HepG2 (cell line): ENCODE measurements around the gene IQCK. TPM values are rescaled to one million over a fixed set of nuclear protein-coding genes. Genes with fewer than 3 reads are reported as not detected.

Source experiments
- ATAC-seq: fragments of 200-7000 bp; cut with Tn5 transposase; 3 replicates; pipeline ENCODE4 v1.9.1; 2020; ENCODE audit warnings: mild to moderate bottlenecking, moderate library complexity
- BruUV-seq: library from RNA; stranded (reverse); fragments of 400-500 nt; replicated peaks from 2 replicates; lab custom pipeline; 2021; lab: Mats Ljungman, UMichigan
- CTCF ChIA-PET: fragments of 300-600 bp; formaldehyde crosslinking; extraction: SDS; loops from one replicate; lab custom pipeline; 2021; ENCODE audit warnings: low total read pairs, inconsistent platforms, low intra/inter-chr PET ratio; lab: Yijun Ruan, JAX
- POLR2A ChIA-PET: fragments of 350-600 bp; sonication (Branson Sonifier 250); formaldehyde crosslinking; loops from one replicate; lab custom pipeline; 2020; ENCODE audit warnings: antibody characterized with exemption, inconsistent platforms; lab: Yijun Ruan, JAX
- DNase-seq: peaks from one replicate; pipeline ENCODE4 v3.0.0-alpha.2; 2015; ENCODE audit warnings: low spot score
- FAIRE-seq: peaks from 3 replicates; lab custom pipeline; 2011; peaks lifted over from hg19 to GRCh38; lab: Jason Lieb, UNC
- H2AFZ ChIP-seq: one replicate; pipeline ENCODE4 v1.6.1; 2011; ENCODE audit warnings: low read length, inconsistent platforms
- H3K27ac ChIP-seq: fragments of 300-600 bp; 3 replicates; pipeline ENCODE4 v1.8.0; 2011; ENCODE audit warnings: mixed run types, mild to moderate bottlenecking, mixed read lengths, low read length, inconsistent platforms; ENCODE audit not compliant: insufficient read depth; ENCODE audit errors: extremely low read length
- H3K27me3 ChIP-seq, 2 experiments: fragments of 200-600 bp in 1 of 2; 2 replicates in 1 of 2; 3 replicates in 1 of 2; pipeline versions ENCODE4 v1.6.0 to v1.8.0; 2011; ENCODE audit warnings: low read length in 2 of 2, mild to moderate bottlenecking in 2 of 2, moderate library complexity in 2 of 2, inconsistent platforms in 1 of 2; ENCODE audit not compliant: insufficient read depth in 2 of 2, control insufficient read depth in 1 of 2
- H3K36me3 ChIP-seq, 2 experiments: fragments of 200-600 bp in 1 of 2; replicated peaks in 1 of 2; 2 replicates in 1 of 2; 3 replicates in 1 of 2; pipeline versions ENCODE4 v1.5.1 to v1.8.0; 2011; ENCODE audit warnings: low read length in 2 of 2, inconsistent platforms in 1 of 2; ENCODE audit not compliant: insufficient read depth in 2 of 2, control insufficient read depth in 1 of 2
- H3K4me1 ChIP-seq: 2 replicates; pipeline ENCODE4 v1.5.1; 2012; ENCODE audit warnings: low read length, inconsistent platforms; ENCODE audit not compliant: insufficient read depth
- H3K4me2 ChIP-seq: 2 replicates; pipeline ENCODE4 v1.6.0; 2011; ENCODE audit warnings: low read depth, low read length, inconsistent platforms
- H3K4me3 ChIP-seq, 3 experiments: fragments of 200-600 bp in 1 of 3; sonication (generic), shearing (Covaris generic) in 1 of 3; replicated peaks in 1 of 3; 2 replicates each; pipeline ENCODE4 v1.5.1; 2011 to 2016; ENCODE audit warnings: low read length in 3 of 3, inconsistent platforms in 2 of 3, low read depth in 2 of 3, mild to moderate bottlenecking in 2 of 3, control low read depth in 1 of 3, mixed read lengths in 1 of 3; ENCODE audit not compliant: insufficient read depth in 1 of 3
- H3K79me2 ChIP-seq: one replicate; pipeline ENCODE4 v1.6.1; 2011; ENCODE audit warnings: low read length, inconsistent platforms; ENCODE audit not compliant: insufficient read depth
- H3K9ac ChIP-seq: 2 replicates; pipeline ENCODE4 v1.6.0; 2011; ENCODE audit warnings: mild to moderate bottlenecking, low read depth, low read length, inconsistent platforms; ENCODE audit not compliant: insufficient read depth
- H3K9me3 ChIP-seq: 2 replicates; pipeline ENCODE4 v1.5.1; 2012; ENCODE audit warnings: mild to moderate bottlenecking, low read length
- H4K20me1 ChIP-seq: 2 replicates; pipeline ENCODE4 v1.6.0; 2011; ENCODE audit warnings: inconsistent platforms, mild to moderate bottlenecking, low read length, moderate library complexity; ENCODE audit not compliant: insufficient read depth
- HCFC1 ChIP-seq: fragments of 150-350 bp; IDR thresholded peaks from 2 replicates; pipeline ENCODE4 v1.6.1; 2014; ENCODE audit warnings: low read depth, low read length
- HMG20B ChIP-seq: conservative IDR thresholded peaks from 2 replicates; pipeline ENCODE4 v1.6.1; 2016; ENCODE audit warnings: missing genetic modification reagents, missing compliant biosample characterization
- HNF4G ChIP-seq, 2 experiments: sonication (generic) in 1 of 2; formaldehyde crosslinking in 1 of 2; IDR thresholded peaks; 2 replicates each; pipeline versions ENCODE4 v1.4.0 to v1.6.1; 2011 to 2020; ENCODE audit warnings: borderline replicate concordance in 2 of 2, low read depth in 2 of 2, mild to moderate bottlenecking in 2 of 2, low read length in 1 of 2, missing genetic modification reagents in 1 of 2, moderate library complexity in 1 of 2
- NFRKB ChIP-seq: fragments of 450-650 bp; IDR thresholded peaks from 2 replicates; pipeline ENCODE4 v1.6.1; 2017
- PAWR ChIP-seq: sonication (generic); formaldehyde crosslinking; IDR thresholded peaks from 2 replicates; pipeline ENCODE4 v1.4.0; 2020; ENCODE audit warnings: missing genetic modification reagents, mild to moderate bottlenecking, borderline replicate concordance
- PLRG1 ChIP-seq: fragments of 450-650 bp; conservative IDR thresholded peaks from 2 replicates; pipeline ENCODE4 v1.6.1; 2016
- SIN3A ChIP-seq: IDR thresholded peaks from 2 replicates; pipeline ENCODE4 v1.6.1; 2011; ENCODE audit warnings: low read depth, mild to moderate bottlenecking, control low read depth, low read length, borderline replicate concordance
- SPEN ChIP-seq: sonication (generic); formaldehyde crosslinking; IDR thresholded peaks from 2 replicates; pipeline ENCODE4 v1.5.1; 2020; ENCODE audit warnings: low read depth, mild to moderate bottlenecking, missing genetic modification reagents
- SUZ12 ChIP-seq: fragments of 150-350 bp; IDR thresholded peaks from 2 replicates; pipeline ENCODE4 v1.6.1; 2014; ENCODE audit warnings: low read depth, low read length
- ZNF280B ChIP-seq: sonication (generic); formaldehyde crosslinking; IDR thresholded peaks from 2 replicates; pipeline ENCODE4 v1.5.0; 2020; ENCODE audit warnings: missing genetic modification reagents, mild to moderate bottlenecking, borderline replicate concordance
- ZNF33A ChIP-seq: sonication (generic); formaldehyde crosslinking; IDR thresholded peaks from 2 replicates; pipeline ENCODE4 v1.5.1; 2020; ENCODE audit warnings: missing genetic modification reagents, mild to moderate bottlenecking, moderate library complexity, borderline replicate concordance
- ZNF343 ChIP-seq: sonication (generic); formaldehyde crosslinking; IDR thresholded peaks from 2 replicates; pipeline ENCODE4 v1.4.0; 2020; ENCODE audit warnings: mild to moderate bottlenecking, missing genetic modification reagents
- ZNF562 ChIP-seq: sonication (generic); formaldehyde crosslinking; IDR thresholded peaks from 2 replicates; pipeline ENCODE4 v1.8.0; 2022; ENCODE audit warnings: missing genetic modification reagents, borderline replicate concordance
- ZNF569 ChIP-seq: sonication (generic); formaldehyde crosslinking; IDR thresholded peaks from 2 replicates; pipeline ENCODE4 v1.5.0; 2020; ENCODE audit warnings: mild to moderate bottlenecking, missing genetic modification reagents, moderate library complexity, borderline replicate concordance
- ZNF746 ChIP-seq: sonication (generic); formaldehyde crosslinking; IDR thresholded peaks from 2 replicates; pipeline ENCODE4 v1.8.0; 2022; ENCODE audit warnings: mild to moderate bottlenecking, missing genetic modification reagents
- WGBS: methylation state at CpG from one replicate; pipeline ENCODE4 v1.1.6; 2017; ENCODE audit warnings: low lambda C conversion rate; 5-methylcytosine and 5-hydroxymethylcytosine counted together
- in situ Hi-C: cut with HindIII; loops from 2 replicates; pipeline ENCODE4 v1.10.0; 2017; ENCODE audit warnings: low pct_unique_long_range_greater_than_20kb; ENCODE audit not compliant: extremely low pct_ligation_motif_present
- intact Hi-C: fragments of 100-400 bp; cut with micrococcal nuclease; formaldehyde crosslinking; loops from one replicate; pipeline ENCODE4 v1.10.0; 2022; ENCODE audit not compliant: unreplicated experiment
- polyA plus RNA-seq, 8 experiments: library from polyadenylated mRNA; depleted of rRNA in 3 of 8; stranded (reverse) in 7 of 8; unstranded in 1 of 8; fragments of >200 nt; fragmentation: Illumina TruSeq in 4 of 8; extraction: Trizol in 4 of 8; gene quantifications; 2 replicates each; pipeline versions ENCODE4 v1.2.1 to v1.2.3, GENCODE V29; 2011 to 2016; ENCODE audit warnings: low read depth in 4 of 8, missing spikeins in 1 of 8, mixed read lengths in 1 of 8; ENCODE audit not compliant: insufficient read depth in 1 of 8
- total RNA-seq, 5 experiments: library from RNA; depleted of rRNA; stranded (reverse); fragments of >200 nt; fragmentation: Illumina TruSeq; extraction: Trizol; gene quantifications; 2 replicates each; pipeline ENCODE4 v1.2.3, GENCODE V29; 2016; ENCODE audit warnings: low read depth in 1 of 5
- TF ChIP-seq, protein P1 (sequence below): sonication (generic); formaldehyde crosslinking; IDR thresholded peaks from 2 replicates; pipeline ENCODE4 v1.8.1; 2023; ENCODE audit warnings: mild to moderate bottlenecking, missing genetic modification reagents
- TF ChIP-seq, protein P2 (sequence below): sonication (generic); formaldehyde crosslinking; conservative IDR thresholded peaks from 2 replicates; pipeline ENCODE4 v1.4.0; 2020; ENCODE audit warnings: missing genetic modification reagents

The IQCK gene
- total and polyA plus RNA-seq, 2 of the 13 experiments (the other 11 are each of a cell fraction or from before 2014, with no cell fraction given): 5.1 to 7.3 TPM

DNA sequence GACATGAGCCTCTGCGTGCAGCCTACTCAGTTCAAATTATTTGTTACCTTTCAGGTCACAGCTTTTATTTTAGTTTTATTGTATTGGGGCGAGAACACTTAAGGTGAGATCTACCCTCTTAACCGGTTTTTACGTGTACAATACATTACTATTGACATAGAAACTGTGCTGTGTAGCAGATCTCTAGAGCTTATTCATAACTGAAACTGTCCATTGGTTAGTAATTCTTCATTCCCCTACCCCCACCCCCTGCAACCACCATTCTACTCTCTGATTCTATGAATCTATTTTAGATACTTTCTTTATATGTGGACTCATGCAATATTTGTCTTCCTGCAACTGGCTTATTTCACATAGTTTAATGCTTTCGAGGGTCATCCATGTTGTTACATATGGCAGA lies 43.6 kb upstream of the IQCK start:
- Histone ChIP-seq H3K9ac (no peak overlapping the region), H3K79me2 (no peaks in the 10 kb centered on the region), H3K27ac (no peak overlapping the region), H4K20me1 (no peaks in the 10 kb centered on the region), H3K27me3 (no peaks in the 10 kb centered on the region), H3K36me3 (no peaks in the 10 kb centered on the region), H2AFZ (no peak overlapping the region), H3K4me1 (peaks cover 9% of the 10 kb centered on the region), H3K4me3 (no peak overlapping the region), H3K4me2 (no peak overlapping the region), H3K9me3 (no peaks in the 10 kb centered on the region)
- intact Hi-C loops (no loop called here), in situ Hi-C loops (no loop called here)
- 78% methylated on average over 5 of the region's 5 CpGs for WGBS
- DNase-seq (no peak), FAIRE-seq (no peak), ATAC-seq (no peak)
- TF ChIP-seq PAWR (no peak), HMG20B (CRISPR knock-in tag) (no peak), HNF4G (IDR thresholded peaks at IDR 0.05; ENCODE audit: borderline replicate concordance, low read depth, low read length) (no peak), HNF4G (CRISPR knock-in tag; IDR thresholded peaks at IDR 0.05; ENCODE audit: borderline replicate concordance, low read depth) (no peak), SIN3A (no peak), ZNF569 (no peak), SUZ12 (no peak), ZNF562 (CRISPR knock-in tag) (no peak), NFRKB (no peak), ZNF280B (CRISPR knock-in tag) (no peak), ZNF343 (CRISPR knock-in tag) (no peak), HCFC1 (no peak), ZNF746 (CRISPR knock-in tag) (no peak), PLRG1 (no peak), SPEN (no peak), ZNF33A (CRISPR knock-in tag) (no peak)
- TF ChIP-seq, protein P1, sequence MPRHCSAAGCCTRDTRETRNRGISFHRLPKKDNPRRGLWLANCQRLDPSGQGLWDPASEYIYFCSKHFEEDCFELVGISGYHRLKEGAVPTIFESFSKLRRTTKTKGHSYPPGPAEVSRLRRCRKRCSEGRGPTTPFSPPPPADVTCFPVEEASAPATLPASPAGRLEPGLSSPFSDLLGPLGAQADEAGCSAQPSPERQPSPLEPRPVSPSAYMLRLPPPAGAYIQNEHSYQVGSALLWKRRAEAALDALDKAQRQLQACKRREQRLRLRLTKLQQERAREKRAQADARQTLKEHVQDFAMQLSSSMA (CRISPR knock-in tag): no peak
- TF ChIP-seq, protein P2, sequence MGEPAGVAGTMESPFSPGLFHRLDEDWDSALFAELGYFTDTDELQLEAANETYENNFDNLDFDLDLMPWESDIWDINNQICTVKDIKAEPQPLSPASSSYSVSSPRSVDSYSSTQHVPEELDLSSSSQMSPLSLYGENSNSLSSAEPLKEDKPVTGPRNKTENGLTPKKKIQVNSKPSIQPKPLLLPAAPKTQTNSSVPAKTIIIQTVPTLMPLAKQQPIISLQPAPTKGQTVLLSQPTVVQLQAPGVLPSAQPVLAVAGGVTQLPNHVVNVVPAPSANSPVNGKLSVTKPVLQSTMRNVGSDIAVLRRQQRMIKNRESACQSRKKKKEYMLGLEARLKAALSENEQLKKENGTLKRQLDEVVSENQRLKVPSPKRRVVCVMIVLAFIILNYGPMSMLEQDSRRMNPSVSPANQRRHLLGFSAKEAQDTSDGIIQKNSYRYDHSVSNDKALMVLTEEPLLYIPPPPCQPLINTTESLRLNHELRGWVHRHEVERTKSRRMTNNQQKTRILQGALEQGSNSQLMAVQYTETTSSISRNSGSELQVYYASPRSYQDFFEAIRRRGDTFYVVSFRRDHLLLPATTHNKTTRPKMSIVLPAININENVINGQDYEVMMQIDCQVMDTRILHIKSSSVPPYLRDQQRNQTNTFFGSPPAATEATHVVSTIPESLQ (CRISPR knock-in tag): no peak
- no TSS peak for BruUV-seq
- ChIA-PET POLR2A (no interaction called here), CTCF (no interaction called here)
